Endothelial cell (in vitro differentiated cells): ENCODE results near the gene CLDN20. TPM values are rescaled to one million over a fixed set of nuclear protein-coding genes. Genes with fewer than 3 reads are reported as not detected.
A peak's percentile ranks its signal among the peaks of the same experiment; 100 is the strongest.

Experiments used
- DNase-seq: peaks from one replicate; pipeline ENCODE4 v3.0.0; 2021; ENCODE audit warnings: low spot score
- H3K27ac Mint-ChIP-seq: one replicate; pipeline ENCODE4 v1.8.0; 2021; ENCODE audit warnings: mixed read lengths, inconsistent platforms; ENCODE audit not compliant: unreplicated experiment
- H3K27me3 Mint-ChIP-seq: one replicate; pipeline ENCODE4 v1.8.0; 2021; ENCODE audit warnings: mild to moderate bottlenecking, moderate library complexity, mixed read lengths, inconsistent platforms; ENCODE audit not compliant: unreplicated experiment
- H3K36me3 Mint-ChIP-seq: one replicate; pipeline ENCODE4 v1.8.0; 2021; ENCODE audit warnings: mild to moderate bottlenecking, low read depth, mixed read lengths, inconsistent platforms; ENCODE audit not compliant: unreplicated experiment
- H3K4me1 Mint-ChIP-seq: one replicate; pipeline ENCODE4 v1.8.0; 2021; ENCODE audit warnings: mild to moderate bottlenecking, mixed read lengths, inconsistent platforms; ENCODE audit not compliant: unreplicated experiment
- H3K4me3 Mint-ChIP-seq: one replicate; pipeline ENCODE4 v1.8.0; 2021; ENCODE audit warnings: mild to moderate bottlenecking, mixed read lengths, inconsistent platforms; ENCODE audit not compliant: unreplicated experiment
- H3K9me3 Mint-ChIP-seq: one replicate; pipeline ENCODE4 v1.8.0; 2021; ENCODE audit warnings: mixed read lengths, inconsistent platforms; ENCODE audit not compliant: unreplicated experiment
- total RNA-seq: library from RNA; stranded (reverse); fragmentation: NEBNext Ultra II Directional; extraction: Animal tissue kit (Norgen Biotek cat#: 25700); gene quantifications from one replicate; pipeline ENCODE4 v1.2.1, GENCODE V29; 2021; ENCODE audit not compliant: unreplicated experiment
- TF ChIP-seq, protein P1 (sequence below): fragments of 200-600 bp; sonication (generic); IDR thresholded peaks from one replicate; pipeline ENCODE4 v1.5.0; 2021; ENCODE audit warnings: antibody characterized with exemption; ENCODE audit not compliant: unreplicated experiment

The CLDN20 gene
- total RNA-seq, 1 donor from 2014 or later, result 0.23 TPM

DNA sequence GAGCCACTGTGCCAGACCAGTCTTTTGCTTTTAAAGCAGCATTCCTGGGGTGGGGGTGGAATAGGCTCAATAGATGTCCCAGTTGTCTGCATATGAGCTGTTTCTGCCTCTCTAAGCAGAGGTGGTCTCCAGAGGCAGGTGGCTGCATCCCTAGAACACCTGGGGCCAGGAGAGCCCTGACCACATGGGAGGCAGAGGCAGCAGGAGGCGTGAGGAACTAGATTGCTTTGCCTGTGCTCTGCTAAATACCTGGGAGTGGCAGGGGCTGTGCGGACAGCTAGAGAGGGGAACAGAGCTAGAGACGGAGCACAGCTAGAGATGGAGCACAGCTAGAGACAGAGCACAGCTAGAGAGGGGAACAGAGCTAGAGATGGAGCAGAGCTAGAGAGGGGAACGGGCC lies 29.1 kb upstream of the CLDN20 start:
- Mint-ChIP-seq H3K36me3 (peaks cover 42% of the 10 kb centered on the region), H3K4me3 (no peak overlapping the region), H3K4me1 (no peaks in the 10 kb centered on the region), H3K27ac (no peak overlapping the region), H3K9me3 (no peaks in the 10 kb centered on the region), H3K27me3 (peaks cover 3% of the 10 kb centered on the region)
- TF ChIP-seq, protein P1, sequence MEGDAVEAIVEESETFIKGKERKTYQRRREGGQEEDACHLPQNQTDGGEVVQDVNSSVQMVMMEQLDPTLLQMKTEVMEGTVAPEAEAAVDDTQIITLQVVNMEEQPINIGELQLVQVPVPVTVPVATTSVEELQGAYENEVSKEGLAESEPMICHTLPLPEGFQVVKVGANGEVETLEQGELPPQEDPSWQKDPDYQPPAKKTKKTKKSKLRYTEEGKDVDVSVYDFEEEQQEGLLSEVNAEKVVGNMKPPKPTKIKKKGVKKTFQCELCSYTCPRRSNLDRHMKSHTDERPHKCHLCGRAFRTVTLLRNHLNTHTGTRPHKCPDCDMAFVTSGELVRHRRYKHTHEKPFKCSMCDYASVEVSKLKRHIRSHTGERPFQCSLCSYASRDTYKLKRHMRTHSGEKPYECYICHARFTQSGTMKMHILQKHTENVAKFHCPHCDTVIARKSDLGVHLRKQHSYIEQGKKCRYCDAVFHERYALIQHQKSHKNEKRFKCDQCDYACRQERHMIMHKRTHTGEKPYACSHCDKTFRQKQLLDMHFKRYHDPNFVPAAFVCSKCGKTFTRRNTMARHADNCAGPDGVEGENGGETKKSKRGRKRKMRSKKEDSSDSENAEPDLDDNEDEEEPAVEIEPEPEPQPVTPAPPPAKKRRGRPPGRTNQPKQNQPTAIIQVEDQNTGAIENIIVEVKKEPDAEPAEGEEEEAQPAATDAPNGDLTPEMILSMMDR, result no peak
- no peak for DNase-seq

GRCh38 chr6:155235087-155235486 lies 28.7 kb upstream of the CLDN20 start:
- no peak overlapping the region for H3K4me3 Mint-ChIP-seq
- peaks cover 2% of the 10 kb centered on the region for H3K27me3 Mint-ChIP-seq
- TF ChIP-seq, protein P1, result no peak
- DNase-seq, result no peak
- H3K27ac Mint-ChIP-seq, result no peak overlapping the region
- H3K36me3 Mint-ChIP-seq, result peaks cover 42% of the 10 kb centered on the region
- no peaks in the 10 kb centered on the region for H3K4me1 Mint-ChIP-seq
- no peaks in the 10 kb centered on the region for H3K9me3 Mint-ChIP-seq

GRCh38 chr6:155237613-155238012 lies 26.2 kb upstream of the CLDN20 start:
- no peaks in the 10 kb centered on the region for H3K9me3 Mint-ChIP-seq

GRCh38 chr6:155240905-155241600 lies 22.8 kb upstream of the CLDN20 start:
- Mint-ChIP-seq H3K9me3 (no peaks in the 10 kb centered on the region), H3K4me1 (peaks cover 7% of the 10 kb centered on the region), H3K36me3 (peaks cover 70% of the 10 kb centered on the region), H3K27ac (peak overlapping the region; percentile 3), H3K4me3 (no peak overlapping the region), H3K27me3 (peaks cover under 1% of the 10 kb centered on the region)
- no peak for DNase-seq
- TF ChIP-seq, protein P1, result no peak

More at GRCh38 chr6:155237613-155238012, 26.2 kb upstream of the CLDN20 start:
- TF ChIP-seq, protein P1, result no peak
- no peak for DNase-seq
- Mint-ChIP-seq H3K27me3 (no peaks in the 10 kb centered on the region), H3K4me1 (no peaks in the 10 kb centered on the region), H3K27ac (no peak overlapping the region), H3K4me3 (no peak overlapping the region), H3K36me3 (peaks cover 60% of the 10 kb centered on the region)

- TF ChIP-seq, protein P1, result no peak
- Mint-ChIP-seq H3K36me3 (peaks cover 64% of the 10 kb centered on the region), H3K4me3 (no peak overlapping the region), H3K4me1 (peaks cover 7% of the 10 kb centered on the region), H3K27me3 (peaks cover 2% of the 10 kb centered on the region), H3K9me3 (no peaks in the 10 kb centered on the region), H3K27ac (peak overlapping the region; percentile 3)
- no peak for DNase-seq
Measured at GRCh38 chr6:155241966-155242365, 21.8 kb upstream of the CLDN20 start.
